Trophoblast cell (in vitro differentiated cells and primary cell): ENCODE results near the gene KRTAP10-4.

Source experiments
- DNase-seq, 2 donors: peaks; one replicate each; pipeline ENCODE4 v3.0.0-alpha.2; 2016
- H2AFZ ChIP-seq: 2 replicates; pipeline ENCODE4 v1.6.1; 2013; ENCODE audit warnings: low read length, moderate library complexity, mild to moderate bottlenecking; ENCODE audit not compliant: insufficient read depth, poor library complexity
- H2AK5ac ChIP-seq: 2 replicates; pipeline ENCODE4 v1.6.1; 2013; ENCODE audit warnings: mild to moderate bottlenecking, low read length
- H2BK120ac ChIP-seq: 2 replicates; pipeline ENCODE4 v1.6.1; 2013; ENCODE audit warnings: low read length, mild to moderate bottlenecking, moderate library complexity; ENCODE audit not compliant: insufficient read depth, poor library complexity
- H2BK12ac ChIP-seq: 2 replicates; pipeline ENCODE4 v1.6.1; 2013; ENCODE audit warnings: mild to moderate bottlenecking, low read length, moderate library complexity
- H2BK5ac ChIP-seq: 2 replicates; pipeline ENCODE4 v1.6.1; 2013; ENCODE audit warnings: low read length, low read depth, moderate library complexity, mild to moderate bottlenecking; ENCODE audit not compliant: poor library complexity
- H3K14ac ChIP-seq: 2 replicates; pipeline ENCODE4 v1.6.1; 2013; ENCODE audit warnings: mild to moderate bottlenecking, low read length
- H3K18ac ChIP-seq: 2 replicates; pipeline ENCODE4 v1.6.1; 2013; ENCODE audit warnings: mild to moderate bottlenecking, low read length
- H3K23ac ChIP-seq: 2 replicates; pipeline ENCODE4 v1.6.1; 2013; ENCODE audit warnings: low read length
- H3K27ac ChIP-seq: 2 replicates; pipeline ENCODE4 v1.5.1; 2013; ENCODE audit warnings: low read depth, mild to moderate bottlenecking, inconsistent platforms, low read length, moderate library complexity
- H3K27me3 ChIP-seq: 2 replicates; pipeline ENCODE4 v1.6.1; 2013; ENCODE audit warnings: inconsistent platforms, mild to moderate bottlenecking, low read length, moderate library complexity; ENCODE audit not compliant: insufficient read depth
- H3K36me3 ChIP-seq, 2 experiments: 1 replicate in 1 of 2; 2 replicates in 1 of 2; pipeline ENCODE4 v1.6.1; 2013; ENCODE audit warnings: low read length in 2 of 2, mild to moderate bottlenecking in 2 of 2, moderate library complexity in 1 of 2; ENCODE audit not compliant: insufficient read depth in 2 of 2, control insufficient read depth in 1 of 2
- H3K4ac ChIP-seq: 2 replicates; pipeline ENCODE4 v1.6.1; 2013; ENCODE audit warnings: low read depth, mild to moderate bottlenecking, low read length, moderate library complexity
- H3K4me1 ChIP-seq, 2 experiments: 1 replicate in 1 of 2; 2 replicates in 1 of 2; pipeline ENCODE4 v1.6.1; 2013; ENCODE audit warnings: low read length in 2 of 2, mild to moderate bottlenecking in 2 of 2, moderate library complexity in 1 of 2; ENCODE audit not compliant: insufficient read depth in 2 of 2, control insufficient read depth in 1 of 2
- H3K4me2 ChIP-seq: 2 replicates; pipeline ENCODE4 v1.6.1; 2013; ENCODE audit warnings: inconsistent platforms, mild to moderate bottlenecking, low read length, moderate library complexity
- H3K4me3 ChIP-seq: 2 replicates; pipeline ENCODE4 v1.5.1; 2013; ENCODE audit warnings: mild to moderate bottlenecking, low read depth, low read length, inconsistent platforms
- H3K79me1 ChIP-seq: one replicate; pipeline ENCODE4 v1.6.1; 2013; ENCODE audit warnings: low read length
- H3K79me2 ChIP-seq: 2 replicates; pipeline ENCODE4 v1.6.1; 2013; ENCODE audit warnings: low read length, mild to moderate bottlenecking; ENCODE audit not compliant: control insufficient read depth, insufficient read depth, poor library complexity
- H3K9ac ChIP-seq: 2 replicates; pipeline ENCODE4 v1.6.1; 2013; ENCODE audit warnings: mild to moderate bottlenecking, low read length
- H3K9me3 ChIP-seq: 2 replicates; pipeline ENCODE4 v1.6.1; 2013; ENCODE audit warnings: low read depth, mild to moderate bottlenecking, control low read depth, inconsistent platforms, low read length; ENCODE audit not compliant: insufficient read depth
- H4K12ac ChIP-seq: 2 replicates; pipeline ENCODE4 v1.6.1; 2013; ENCODE audit warnings: low read depth, mild to moderate bottlenecking, low read length, moderate library complexity
- H4K8ac ChIP-seq: 2 replicates; pipeline ENCODE4 v1.6.1; 2013; ENCODE audit warnings: low read depth, mild to moderate bottlenecking, low read length, moderate library complexity
- H4K91ac ChIP-seq: one replicate; pipeline ENCODE4 v1.6.1; 2013; ENCODE audit warnings: low read depth, mild to moderate bottlenecking, low read length, moderate library complexity
- WGBS: extraction: QIAGEN DNeasy Blood & Tissue Kit; methylation state at CpG from one replicate; pipeline ENCODE4 v1.1.7; 2013; ENCODE audit warnings: missing lambda C conversion rate; ENCODE audit not compliant: insufficient read length, insufficient coverage; ENCODE audit errors: extremely low coverage; 5-methylcytosine and 5-hydroxymethylcytosine counted together

Gene KRTAP10-4

DNA sequence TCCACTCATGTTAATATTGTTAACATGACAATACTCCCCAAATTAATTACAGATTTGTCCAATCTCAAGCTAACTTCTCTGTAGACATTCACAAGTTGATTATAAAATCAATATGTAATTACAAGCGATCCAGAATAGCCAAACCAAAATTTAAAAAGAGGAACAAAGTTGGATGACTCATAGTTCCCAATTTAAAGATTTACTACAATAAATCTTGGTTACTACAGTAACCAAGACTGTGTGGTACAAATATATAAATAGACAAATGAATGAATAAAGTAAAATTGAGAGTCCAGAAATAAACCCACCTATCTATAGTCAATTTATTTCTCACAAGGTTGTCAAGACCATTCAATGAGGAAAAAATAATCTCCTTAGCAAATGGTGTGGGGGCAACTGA lies 7.1 kb upstream of the KRTAP10-4 start:
- Histone ChIP-seq H3K27me3 (no peaks in the 10 kb centered on the region), H3K4me3 (no peak overlapping the region), H4K12ac (no peak overlapping the region), H4K8ac (no peak overlapping the region), H3K23ac (no peak overlapping the region), H3K18ac (no peak overlapping the region), H3K79me1 (no peaks in the 10 kb centered on the region), H3K27ac (no peak overlapping the region), H3K4me2 (no peak overlapping the region), H2BK12ac (no peak overlapping the region), H2AFZ (no peak overlapping the region), H3K4me1 (no peaks in the 10 kb centered on the region), H3K79me2 (no peaks in the 10 kb centered on the region), H3K9ac (no peak overlapping the region), H3K9me3 (peaks cover 2% of the 10 kb centered on the region), H3K14ac (no peak overlapping the region), H2AK5ac (no peak overlapping the region), H2BK120ac (no peak overlapping the region), H2BK5ac (no peak overlapping the region), H3K4ac (no peak overlapping the region), H4K91ac (no peak overlapping the region), H3K36me3 (no peaks in the 10 kb centered on the region)
- no CpG with 5 or more reads among the region's 1 CpG for WGBS
- peak in 1 of 2 donors; percentile 7 for DNase-seq

- H3K14ac ChIP-seq: no peak overlapping the region
- H4K12ac ChIP-seq: no peak overlapping the region
- H2BK12ac ChIP-seq: no peak overlapping the region
- H3K9me3 ChIP-seq: peaks cover 11% of the 10 kb centered on the region
- no CpG with 5 or more reads among the region's 18 CpGs for WGBS
- no peaks in the 10 kb centered on the region for H3K27me3 ChIP-seq
- H4K91ac ChIP-seq: no peak overlapping the region
- no peaks in the 10 kb centered on the region for H3K36me3 ChIP-seq
- no peak overlapping the region for H3K23ac ChIP-seq
- H2AFZ ChIP-seq: no peak overlapping the region
- H3K79me2 ChIP-seq: no peaks in the 10 kb centered on the region
- H2BK5ac ChIP-seq: no peak overlapping the region
- no peak overlapping the region for H3K27ac ChIP-seq
- H3K79me1 ChIP-seq: no peaks in the 10 kb centered on the region
- H2BK120ac ChIP-seq: no peak overlapping the region
- no peak overlapping the region for H3K4me2 ChIP-seq
- no peak overlapping the region for H3K18ac ChIP-seq
- H2AK5ac ChIP-seq: no peak overlapping the region
- no peak for DNase-seq
- no peaks in the 10 kb centered on the region for H3K4me1 ChIP-seq
- no peak overlapping the region for H3K4me3 ChIP-seq
- H3K9ac ChIP-seq: no peak overlapping the region
- no peak overlapping the region for H3K4ac ChIP-seq
- H4K8ac ChIP-seq: no peak overlapping the region
Observed at GRCh38 chr21:44567481-44568171, 5.9 kb upstream of the KRTAP10-4 start.

- H3K9ac ChIP-seq: no peak overlapping the region
- H4K8ac ChIP-seq: no peak overlapping the region
- no peak overlapping the region for H3K4me3 ChIP-seq
- H3K36me3 ChIP-seq: no peaks in the 10 kb centered on the region
- H4K12ac ChIP-seq: no peak overlapping the region
- H3K27me3 ChIP-seq: no peaks in the 10 kb centered on the region
- H3K4ac ChIP-seq: no peak overlapping the region
- no peak overlapping the region for H2BK120ac ChIP-seq
- no peak overlapping the region for H3K27ac ChIP-seq
- H2AFZ ChIP-seq: no peak overlapping the region
- WGBS: no CpG with 5 or more reads among the region's 12 CpGs
- H3K4me2 ChIP-seq: no peak overlapping the region
- no peak overlapping the region for H3K18ac ChIP-seq
- DNase-seq: no peak
- no peak overlapping the region for H3K23ac ChIP-seq
- H4K91ac ChIP-seq: no peak overlapping the region
- no peaks in the 10 kb centered on the region for H3K4me1 ChIP-seq
- no peak overlapping the region for H2AK5ac ChIP-seq
- H3K79me1 ChIP-seq: no peaks in the 10 kb centered on the region
- no peak overlapping the region for H2BK12ac ChIP-seq
- H3K14ac ChIP-seq: no peak overlapping the region
- H2BK5ac ChIP-seq: no peak overlapping the region
- no peaks in the 10 kb centered on the region for H3K79me2 ChIP-seq
- peaks cover 11% of the 10 kb centered on the region for H3K9me3 ChIP-seq
Observed at GRCh38 chr21:44568261-44568660, 5.3 kb upstream of the KRTAP10-4 start.

GRCh38 chr21:44568667-44569556 lies 4.6 kb upstream of the KRTAP10-4 start:
- H3K4me1 ChIP-seq: no peaks in the 10 kb centered on the region
- H3K4me3 ChIP-seq: no peak overlapping the region
- H3K27me3 ChIP-seq: no peaks in the 10 kb centered on the region
- H2BK5ac ChIP-seq: no peak overlapping the region
- no peak overlapping the region for H3K4ac ChIP-seq
- no peak overlapping the region for H2AK5ac ChIP-seq
- H3K36me3 ChIP-seq: no peaks in the 10 kb centered on the region
- H2AFZ ChIP-seq: no peak overlapping the region
- WGBS: no CpG with 5 or more reads among the region's 27 CpGs
- H3K79me1 ChIP-seq: no peaks in the 10 kb centered on the region
- H4K91ac ChIP-seq: no peak overlapping the region
- H2BK120ac ChIP-seq: no peak overlapping the region
- no peak overlapping the region for H2BK12ac ChIP-seq
- no peak overlapping the region for H3K9ac ChIP-seq
- H3K9me3 ChIP-seq: peaks cover 11% of the 10 kb centered on the region
- H3K18ac ChIP-seq: no peak overlapping the region
- no peak for DNase-seq
- no peak overlapping the region for H3K23ac ChIP-seq
- no peaks in the 10 kb centered on the region for H3K79me2 ChIP-seq
- no peak overlapping the region for H3K27ac ChIP-seq
- H4K8ac ChIP-seq: no peak overlapping the region
- no peak overlapping the region for H4K12ac ChIP-seq
- no peak overlapping the region for H3K4me2 ChIP-seq
- H3K14ac ChIP-seq: no peak overlapping the region
